Sigmoid colon (tissue), 7 donors: ENCODE measurements around the gene CBLIF. TPM values are rescaled to one million over a fixed set of nuclear protein-coding genes. Genes with fewer than 3 reads are reported as not detected.
"Not testable (repeated sequence)": the region's sequence is repeated elsewhere in the genome, so short reads cannot be mapped to it uniquely, and the experiment has no call there.

Experiments
- DNase-seq: peaks from one replicate; pipeline ENCODE4 v3.0.0-alpha.2; 2019
- H3K27ac ChIP-seq, 4 donors: fragments of 200-600 bp; sonication (generic); one replicate each; pipeline ENCODE4 v1.5.1; 2016 to 2019; ENCODE audit warnings: mild to moderate bottlenecking in 1 of 4
- H3K27me3 ChIP-seq, 3 donors: fragments of 200-600 bp; sonication (generic); one replicate each; pipeline ENCODE4 v1.5.1; 2019; ENCODE audit warnings: mild to moderate bottlenecking in 1 of 3
- H3K36me3 ChIP-seq, 4 donors: fragments of 200-600 bp; sonication (generic); one replicate each; pipeline ENCODE4 v1.5.1; 2016 to 2019
- H3K4me1 ChIP-seq, 4 donors: fragments of 200-600 bp; sonication (generic); one replicate each; pipeline ENCODE4 v1.5.1; 2017 to 2019
- H3K4me3 ChIP-seq, 4 donors: fragments of 200-600 bp; sonication (generic); one replicate each; pipeline ENCODE4 v1.5.1; 2017 to 2019; ENCODE audit warnings: mild to moderate bottlenecking in 2 of 4, moderate library complexity in 1 of 4
- H3K9me3 ChIP-seq, 4 donors: fragments of 200-600 bp in 3 of 4; sonication (generic) in 3 of 4; one replicate each; pipeline versions ENCODE4 v1.5.1 to v1.6.1; 2013 to 2019
- CTCF ChIP-seq, 4 experiments: fragments of 450-650 bp in 3 of 4; fragments of 200-600 bp in 1 of 4; IDR thresholded peaks; one replicate each; pipeline ENCODE4 v1.5.1; 2016 to 2019; ENCODE audit warnings: antibody characterized with exemption in 4 of 4, mild to moderate bottlenecking in 3 of 4, moderate library complexity in 2 of 4
- EP300 ChIP-seq, 4 donors: sonication (generic); formaldehyde crosslinking; IDR thresholded peaks; one replicate each; pipeline ENCODE4 v1.6.1; 2017; ENCODE audit warnings: antibody characterized with exemption in 4 of 4
- POLR2A ChIP-seq, 2 donors: fragments of 450-650 bp; IDR thresholded peaks; one replicate each; pipeline ENCODE4 v1.6.1; 2016; ENCODE audit warnings: antibody characterized with exemption in 2 of 2, mild to moderate bottlenecking in 2 of 2, moderate library complexity in 2 of 2
- POLR2AphosphoS5 ChIP-seq, 4 donors: sonication (generic); formaldehyde crosslinking; IDR thresholded peaks; one replicate each; pipeline ENCODE4 v1.6.1; 2017; ENCODE audit warnings: antibody characterized with exemption in 4 of 4
- WGBS, 2 donors: extraction: QIAGEN DNeasy Blood & Tissue Kit; methylation state at CpG; one replicate each; pipeline ENCODE4 v1.1.7; 2013; 5-methylcytosine and 5-hydroxymethylcytosine counted together
- intact Hi-C: fragments of 100-400 bp; cut with DNase I; formaldehyde crosslinking; loops from one replicate; pipeline ENCODE4 v1.15.1; 2023
- polyA plus RNA-seq, 3 donors: library from polyadenylated mRNA; stranded (reverse); fragments of 200-250 nt; gene quantifications; one replicate each; pipeline ENCODE4 v1.2.3, GENCODE V29; 2013
- total RNA-seq, 4 donors: library from RNA; depleted of rRNA; stranded (reverse); fragments of >200 nt; gene quantifications; one replicate each; pipeline ENCODE4 v1.1.0, GENCODE V29; 2016
- donor health status: healthy with polysubstance abuse.
- donor health status: Bipolar disorder and iron deficiency.
- donor health status: healthy.

The CBLIF gene
- total and polyA plus RNA-seq, 7 donors, result 0.28 TPM; not detected in 6

- no peaks in the 10 kb centered on the region for H3K27me3 ChIP-seq
- H3K27ac ChIP-seq, result no peak overlapping the region
- H3K4me1 ChIP-seq, result no peaks in the 10 kb centered on the region
- no peak for DNase-seq
- H3K4me3 ChIP-seq, result no peak overlapping the region
- H3K36me3 ChIP-seq, result no peaks in the 10 kb centered on the region
- intact Hi-C loops, result no loop called here
- H3K9me3 ChIP-seq, result no peaks in the 10 kb centered on the region
- no peak for TF ChIP-seq POLR2A (IDR thresholded peaks at IDR 0.05)
Observed at GRCh38 chr11:59859673-59860072, 14.4 kb upstream of the CBLIF start.

- intact Hi-C loops, result no loop called here
- WGBS, 2 donors, result 77 to 80% methylated on average over 10 of the region's 10 CpGs
- no peaks in the 10 kb centered on the region for H3K9me3 ChIP-seq
- no peak for DNase-seq
- H3K27me3 ChIP-seq, result no peaks in the 10 kb centered on the region
- H3K36me3 ChIP-seq, result no peaks in the 10 kb centered on the region
- TF ChIP-seq POLR2AphosphoS5 (IDR thresholded peaks at IDR 0.05), result no peak
- H3K4me3 ChIP-seq, result no peak overlapping the region
- H3K4me1 ChIP-seq, result no peaks in the 10 kb centered on the region
- H3K27ac ChIP-seq, result no peak overlapping the region
Observed at GRCh38 chr11:59857439-59858434, 12.4 kb upstream of the CBLIF start.

GRCh38 chr11:59854871-59855270 is 9.6 kb upstream of the CBLIF start:
- Histone ChIP-seq H3K27me3 (no peaks in the 10 kb centered on the region), H3K4me1 (no peaks in the 10 kb centered on the region), H3K4me3 (no peak overlapping the region), H3K36me3 (no peaks in the 10 kb centered on the region), H3K9me3 (no peaks in the 10 kb centered on the region), H3K27ac (no peak overlapping the region)
- TF ChIP-seq POLR2AphosphoS5 (IDR thresholded peaks at IDR 0.05), result no peak
- no peak for TF ChIP-seq EP300 (IDR thresholded peaks at IDR 0.05)
- TF ChIP-seq POLR2A (IDR thresholded peaks at IDR 0.05), result no peak
- no peak for TF ChIP-seq CTCF (IDR thresholded peaks at IDR 0.05)
- WGBS, 2 donors, result 14 to 61% methylated on average over 2 of the region's 2 CpGs
- intact Hi-C loops, result no loop called here
- no peak for DNase-seq

GRCh38 chr11:59851416-59851815 is 6.1 kb upstream of the CBLIF start:
- H3K4me1 ChIP-seq, DNase-seq, intact Hi-C loops, H3K36me3 ChIP-seq, H3K27ac ChIP-seq, H3K9me3 ChIP-seq, H3K27me3 ChIP-seq, H3K4me3 ChIP-seq: not testable (repeated sequence)
- 94 to 96% methylated on average over 5 of the region's 5 CpGs for WGBS, 2 donors

GRCh38 chr11:59849551-59849950 is 4.3 kb upstream of the CBLIF start:
- intact Hi-C loops, H3K9me3 ChIP-seq, DNase-seq, H3K36me3 ChIP-seq, H3K4me1 ChIP-seq, H3K4me3 ChIP-seq, H3K27me3 ChIP-seq, H3K27ac ChIP-seq: not testable (repeated sequence)
- WGBS, 2 donors, result 83 to 89% methylated on average over 2 of the region's 2 CpGs

- no peaks in the 10 kb centered on the region for H3K36me3 ChIP-seq
- no peak overlapping the region for H3K27ac ChIP-seq
- TF ChIP-seq POLR2AphosphoS5 (IDR thresholded peaks at IDR 0.05), result no peak
- TF ChIP-seq CTCF (IDR thresholded peaks at IDR 0.05), result no peak
- TF ChIP-seq EP300 (IDR thresholded peaks at IDR 0.05), result no peak
- TF ChIP-seq POLR2A (IDR thresholded peaks at IDR 0.05), result no peak
- H3K4me3 ChIP-seq, result no peak overlapping the region
- H3K27me3 ChIP-seq, result no peaks in the 10 kb centered on the region
- DNase-seq, result no peak
- intact Hi-C loops, result no loop called here
- 5 to 32% methylated on average over 2 of the region's 2 CpGs for WGBS, 2 donors
- H3K9me3 ChIP-seq, result no peaks in the 10 kb centered on the region
- H3K4me1 ChIP-seq, result no peaks in the 10 kb centered on the region
Observed at GRCh38 chr11:59849129-59849528, 3.8 kb upstream of the CBLIF start.

GRCh38 chr11:59848439-59848838 is 3.1 kb upstream of the CBLIF start:
- DNase-seq, H3K36me3 ChIP-seq, H3K9me3 ChIP-seq, H3K27ac ChIP-seq, H3K4me1 ChIP-seq, H3K4me3 ChIP-seq, intact Hi-C loops, H3K27me3 ChIP-seq: not testable (repeated sequence)
- WGBS, 2 donors, result 88 to 91% methylated on average over 6 of the region's 6 CpGs
